GM18520 (cell line): ENCODE data around the gene ZFYVE16.
A peak's percentile ranks its signal among the peaks of the same experiment; 100 is the strongest.
"Not testable (repeated sequence)": the region's sequence is repeated elsewhere in the genome, so short reads cannot be mapped to it uniquely, and the experiment has no call there.

Experiments
- ATAC-seq: cut with Tn5 transposase; IDR thresholded peaks from one replicate; pipeline ENCODE4 v1.9.1; 2021; ENCODE audit not compliant: unreplicated experiment

ZFYVE16 gene

GRCh38 chr5:80487444-80487828 lies 79.6 kb downstream of the ZFYVE16 start:
- ATAC-seq, result no peak

GRCh38 chr5:80487829-80488721 lies 80.2 kb downstream of the ZFYVE16 start, which contains the start of gene FAM151B:
FAM151B (plus strand) TSS chr5:80488100; CDS start chr5:80488124, 24 bp downstream.
- ATAC-seq, result peak; percentile 79

GRCh38 chr5:80491296-80491695 lies 83.4 kb downstream of the ZFYVE16 start:
- no peak for ATAC-seq

GRCh38 chr5:80492741-80493140 lies 84.9 kb downstream of the ZFYVE16 start:
- ATAC-seq, result no peak

- not testable (repeated sequence) for ATAC-seq
These were observed 85.6 kb downstream of the ZFYVE16 start for GRCh38 chr5:80493443-80493842.

- ATAC-seq, result no peak
These were observed 88.0 kb downstream of the ZFYVE16 start for GRCh38 chr5:80495891-80496290.

GRCh38 chr5:80502800-80503199 lies 94.9 kb downstream of the ZFYVE16 start:
- no peak for ATAC-seq

GRCh38 chr5:80503641-80504040 lies 95.8 kb downstream of the ZFYVE16 start:
- no peak for ATAC-seq

- ATAC-seq, result no peak
These were observed 97.0 kb downstream of the ZFYVE16 start for GRCh38 chr5:80504833-80505232.

GRCh38 chr5:80507663-80508062 lies 99.8 kb downstream of the ZFYVE16 start:
- ATAC-seq, result no peak

- no peak for ATAC-seq
These were observed 101.0 kb downstream of the ZFYVE16 start for GRCh38 chr5:80508844-80509243.

- ATAC-seq, result no peak
These were observed 101.5 kb downstream of the ZFYVE16 start for GRCh38 chr5:80509362-80509761.

GRCh38 chr5:80516826-80517225 lies 109.0 kb downstream of the ZFYVE16 start:
- ATAC-seq, result peak; percentile 63
